Measurements from ENCODE around the gene KLK13.

- TF ChIP-seq TAF1 (IDR thresholded peaks at IDR 0.05; ENCODE audit: low read depth, low read length) (no peak), POLR2A (IDR thresholded peaks at IDR 0.05; ENCODE audit: control extremely low read depth in 1 of 2, low read depth in 2 of 2, low read length in 2 of 2) (no peak), YY1 (IDR thresholded peaks at IDR 0.05; ENCODE audit: low read depth, low read length) (no peak), CTCF (IDR thresholded peaks at IDR 0.05; ENCODE audit: control extremely low read depth in 1 of 3, insufficient read depth in 1 of 3, low read depth in 1 of 3, low read length in 3 of 3) (no peak), RFX5 (IDR thresholded peaks at IDR 0.05; ENCODE audit: borderline replicate concordance, low read depth, low read length) (no peak), USF2 (IDR thresholded peaks at IDR 0.05; ENCODE audit: low read length) (no peak), KDM1A (IDR thresholded peaks at IDR 0.05; ENCODE audit: borderline replicate concordance, low read length) (no peak)
These were observed 37.6 kb downstream of the KLK13 start for GRCh38 chr19:51027126-51027806.
